WERI-Rb-1 (cell line): ENCODE measurements around the gene SYNDIG1.

Experiments used
- DNase-seq: peaks from one replicate; pipeline ENCODE4 v3.0.0-alpha.2; 2020
- H3K27ac ChIP-seq: fragments of 250-450 bp; sonication (Bioruptor Pico); 2 replicates; pipeline ENCODE4 v1.5.1; 2020; ENCODE audit warnings: mild to moderate bottlenecking, moderate library complexity
- H3K27me3 ChIP-seq: fragments of 250-450 bp; sonication (Bioruptor Pico); 2 replicates; pipeline ENCODE4 v1.5.1; 2021; ENCODE audit warnings: mild to moderate bottlenecking, low read depth, moderate library complexity; ENCODE audit not compliant: insufficient read depth, severe bottlenecking
- H3K36me3 ChIP-seq: fragments of 250-450 bp; sonication (Bioruptor Pico); 2 replicates; pipeline ENCODE4 v1.5.1; 2020; ENCODE audit warnings: mild to moderate bottlenecking, moderate library complexity
- H3K4me3 ChIP-seq: 2 replicates; pipeline ENCODE4 v1.5.1; 2011; ENCODE audit warnings: low read depth, mild to moderate bottlenecking, control low read depth, low read length
- H3K9me3 ChIP-seq: fragments of 250-450 bp; sonication (Bioruptor Pico); 2 replicates; pipeline ENCODE4 v1.5.1; 2021; ENCODE audit warnings: mild to moderate bottlenecking, moderate library complexity; ENCODE audit not compliant: severe bottlenecking
- TF ChIP-seq, protein P1 (sequence below): IDR thresholded peaks from 2 replicates; pipeline ENCODE4 v1.5.1; 2011; ENCODE audit warnings: low read depth, mild to moderate bottlenecking, control low read depth, inconsistent platforms, low read length

SYNDIG1 gene

GRCh38 chr20:24628985-24629384 is 159.6 kb downstream of the SYNDIG1 start:
- Histone ChIP-seq H3K9me3 (no peaks in the 10 kb centered on the region), H3K4me3 (no peak overlapping the region), H3K27ac (no peak overlapping the region), H3K36me3 (no peaks in the 10 kb centered on the region), H3K27me3 (no peaks in the 10 kb centered on the region)
- TF ChIP-seq, protein P1, sequence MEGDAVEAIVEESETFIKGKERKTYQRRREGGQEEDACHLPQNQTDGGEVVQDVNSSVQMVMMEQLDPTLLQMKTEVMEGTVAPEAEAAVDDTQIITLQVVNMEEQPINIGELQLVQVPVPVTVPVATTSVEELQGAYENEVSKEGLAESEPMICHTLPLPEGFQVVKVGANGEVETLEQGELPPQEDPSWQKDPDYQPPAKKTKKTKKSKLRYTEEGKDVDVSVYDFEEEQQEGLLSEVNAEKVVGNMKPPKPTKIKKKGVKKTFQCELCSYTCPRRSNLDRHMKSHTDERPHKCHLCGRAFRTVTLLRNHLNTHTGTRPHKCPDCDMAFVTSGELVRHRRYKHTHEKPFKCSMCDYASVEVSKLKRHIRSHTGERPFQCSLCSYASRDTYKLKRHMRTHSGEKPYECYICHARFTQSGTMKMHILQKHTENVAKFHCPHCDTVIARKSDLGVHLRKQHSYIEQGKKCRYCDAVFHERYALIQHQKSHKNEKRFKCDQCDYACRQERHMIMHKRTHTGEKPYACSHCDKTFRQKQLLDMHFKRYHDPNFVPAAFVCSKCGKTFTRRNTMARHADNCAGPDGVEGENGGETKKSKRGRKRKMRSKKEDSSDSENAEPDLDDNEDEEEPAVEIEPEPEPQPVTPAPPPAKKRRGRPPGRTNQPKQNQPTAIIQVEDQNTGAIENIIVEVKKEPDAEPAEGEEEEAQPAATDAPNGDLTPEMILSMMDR = no peak
- no peak for DNase-seq

- Histone ChIP-seq H3K9me3 (no peaks in the 10 kb centered on the region), H3K27ac (no peak overlapping the region), H3K4me3 (no peak overlapping the region), H3K36me3 (no peaks in the 10 kb centered on the region), H3K27me3 (no peaks in the 10 kb centered on the region)
- DNase-seq = no peak
- TF ChIP-seq, protein P1 = no peak
Observed at GRCh38 chr20:24629668-24630067, 160.2 kb downstream of the SYNDIG1 start.

- Histone ChIP-seq H3K27me3 (no peaks in the 10 kb centered on the region), H3K36me3 (no peaks in the 10 kb centered on the region; the same call in 1 of the 2 replicates), H3K27ac (no peak overlapping the region), H3K4me3 (no peak overlapping the region), H3K9me3 (no peaks in the 10 kb centered on the region)
- TF ChIP-seq, protein P1 = no peak
- no peak for DNase-seq
Observed at GRCh38 chr20:24630486-24631172, 161.2 kb downstream of the SYNDIG1 start.

DNA sequence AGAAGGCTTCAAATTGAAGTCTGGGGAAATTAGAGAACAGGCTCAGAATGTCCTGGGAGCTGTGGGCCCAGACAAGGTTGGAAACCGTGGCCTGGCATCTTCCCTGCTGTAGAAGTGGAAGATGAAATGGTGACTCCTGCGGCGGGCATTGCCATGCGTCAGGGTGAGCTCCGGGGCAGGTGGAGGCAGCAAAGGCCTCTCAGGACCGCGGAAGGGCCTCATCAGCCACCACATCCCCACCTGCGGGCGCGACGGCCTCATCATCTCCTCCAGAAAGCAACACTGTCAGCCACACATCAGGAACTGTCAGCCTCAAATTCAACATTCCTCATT is 161.7 kb downstream of the SYNDIG1 start:
- no peaks in the 10 kb centered on the region; the same call in 1 of the 2 replicates for H3K36me3 ChIP-seq
- H3K4me3 ChIP-seq = no peak overlapping the region
- no peaks in the 10 kb centered on the region for H3K9me3 ChIP-seq
- H3K27ac ChIP-seq = no peak overlapping the region
- TF ChIP-seq, protein P1 = no peak
- H3K27me3 ChIP-seq = no peaks in the 10 kb centered on the region
- no peak for DNase-seq

DNA sequence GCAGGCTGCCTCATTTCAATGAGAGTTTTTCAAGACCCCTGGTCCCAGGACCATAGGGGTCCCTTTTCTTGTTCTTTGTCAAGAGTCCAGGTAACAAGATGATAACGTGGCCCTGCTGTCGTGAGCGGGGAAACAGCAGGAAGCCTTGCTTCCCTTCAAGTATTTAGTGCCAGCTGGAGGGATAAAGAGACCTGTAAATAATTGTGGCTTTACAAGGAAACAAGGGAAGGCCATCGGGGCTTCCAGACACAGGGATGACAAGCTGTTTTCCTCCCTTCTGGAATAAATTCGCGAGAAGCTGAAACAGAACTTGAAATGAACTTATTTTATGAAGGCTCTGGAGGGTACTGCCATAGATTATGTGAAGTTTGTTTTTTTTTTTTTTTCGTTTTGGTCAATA is 163.2 kb downstream of the SYNDIG1 start:
- no peak overlapping the region for H3K27ac ChIP-seq
- H3K27me3 ChIP-seq = no peaks in the 10 kb centered on the region
- TF ChIP-seq, protein P1 = no peak
- DNase-seq = no peak
- H3K4me3 ChIP-seq = no peak overlapping the region
- H3K9me3 ChIP-seq = no peaks in the 10 kb centered on the region
- no peaks in the 10 kb centered on the region; the same call in 1 of the 2 replicates for H3K36me3 ChIP-seq

- DNase-seq = no peak
- no peaks in the 10 kb centered on the region; the same call in 1 of the 2 replicates for H3K36me3 ChIP-seq
- H3K27ac ChIP-seq = no peak overlapping the region
- H3K4me3 ChIP-seq = no peak overlapping the region
- no peaks in the 10 kb centered on the region for H3K27me3 ChIP-seq
- H3K9me3 ChIP-seq = no peaks in the 10 kb centered on the region
- TF ChIP-seq, protein P1 = no peak
Observed at GRCh38 chr20:24633026-24633425, 163.6 kb downstream of the SYNDIG1 start.
